Stimulated activated CD8-positive, alpha-beta memory T cell treated with anti-CD3 and anti-CD28 coated beads, Interleukin-7, amount 100 ng/mL, for 24 hours (primary cell): ENCODE results near the gene HMGXB4.

Experiments used
- DNase-seq: peaks from one replicate; pipeline ENCODE4 v3.0.0-alpha.2; 2020; ENCODE audit warnings: low read depth

Gene HMGXB4

DNA sequence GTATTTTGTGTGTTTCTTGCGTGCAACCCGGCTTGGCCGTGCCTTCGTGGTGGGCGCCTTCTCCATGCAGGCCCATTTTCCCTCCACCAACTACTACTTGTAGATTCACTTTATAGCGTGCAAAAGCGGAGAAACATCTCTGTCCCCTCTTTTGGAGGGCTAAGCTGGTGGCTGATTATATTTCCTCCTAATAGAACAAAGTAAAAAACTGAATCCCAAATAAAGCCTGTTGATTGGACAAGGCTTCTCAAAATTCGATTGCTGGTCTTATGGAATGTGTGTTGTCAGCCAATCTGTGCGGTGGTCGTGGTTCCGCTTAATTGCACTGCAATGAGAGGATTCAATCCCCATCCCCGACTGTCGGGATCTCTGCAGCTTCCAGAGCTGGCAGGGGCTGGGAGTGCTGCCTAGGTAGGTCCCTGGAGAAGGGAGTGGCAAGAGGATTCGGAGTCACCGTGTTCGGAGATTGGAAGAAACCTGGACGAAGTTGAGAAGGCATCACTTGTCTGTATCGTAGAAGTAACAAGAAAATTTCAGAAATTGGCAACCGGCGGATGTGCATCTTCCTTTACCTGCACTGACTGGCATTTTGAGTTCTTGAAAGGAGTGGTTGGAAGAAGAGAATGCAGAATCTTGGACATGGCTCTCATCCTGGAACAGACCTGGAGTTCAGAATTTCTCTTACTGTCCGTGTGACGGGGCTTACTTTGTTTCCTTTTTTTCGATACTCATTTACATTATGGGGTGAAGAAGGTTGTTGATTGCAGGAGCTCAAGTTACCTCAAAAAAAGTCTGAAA, 1.1 kb downstream of the HMGXB4 start:
- no peak for DNase-seq

DNA sequence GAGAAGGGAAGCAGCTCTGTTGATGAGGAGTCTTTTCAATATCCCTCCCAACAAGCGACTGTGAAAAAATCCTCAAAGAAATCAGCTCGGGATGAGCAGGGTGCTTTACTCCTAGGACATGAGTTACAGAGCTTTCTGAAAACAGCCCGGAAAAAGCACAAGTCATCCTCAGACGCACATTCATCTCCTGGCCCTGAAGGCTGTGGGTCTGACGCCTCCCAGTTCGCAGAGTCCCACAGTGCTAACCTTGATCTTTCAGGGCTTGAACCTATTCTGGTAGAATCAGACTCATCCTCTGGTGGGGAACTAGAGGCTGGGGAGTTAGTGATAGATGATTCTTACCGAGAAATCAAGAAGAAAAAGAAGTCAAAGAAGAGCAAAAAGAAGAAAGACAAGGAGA, 7.7 kb downstream of the HMGXB4 start:
- no peak for DNase-seq

DNA sequence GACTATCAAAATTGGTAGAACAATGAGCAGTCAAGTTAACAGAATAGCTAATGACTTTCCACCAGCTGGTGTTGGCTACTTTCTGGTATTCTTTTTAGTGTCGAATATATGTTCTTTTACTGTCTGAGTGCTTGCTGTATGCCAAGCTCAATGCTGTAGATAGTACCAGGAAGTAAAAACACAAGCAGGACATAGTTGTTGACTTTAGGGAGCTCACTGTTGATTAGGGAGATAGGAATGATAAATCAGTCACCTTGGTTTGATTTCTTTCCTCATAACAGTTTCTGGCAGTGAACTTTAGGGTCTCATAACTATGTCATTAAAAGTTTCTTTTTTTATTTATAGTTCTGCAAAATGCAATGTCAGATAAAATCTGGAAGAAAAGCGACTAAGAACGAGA, 9.0 kb downstream of the HMGXB4 start:
- DNase-seq = no peak

DNA sequence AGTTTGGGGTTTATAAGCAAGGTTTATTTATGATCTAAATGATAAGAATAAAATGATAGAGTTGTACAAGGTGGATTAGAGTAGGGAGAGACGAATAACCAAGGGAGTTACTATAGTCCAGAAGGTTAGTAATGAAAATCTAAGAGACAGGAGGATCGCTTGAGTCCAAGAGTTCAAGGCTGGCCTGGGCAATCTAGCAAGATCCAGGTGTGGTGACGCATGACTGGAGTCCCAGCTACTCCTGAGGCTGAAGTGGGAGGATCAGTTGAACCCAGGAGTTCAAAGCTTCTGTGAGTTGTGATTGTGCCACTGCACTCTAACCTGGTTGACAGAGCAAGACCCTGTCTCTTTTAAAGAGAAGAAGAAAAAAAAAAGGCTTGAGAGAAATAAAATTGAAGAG, 12.3 kb downstream of the HMGXB4 start:
- no peak for DNase-seq

DNA sequence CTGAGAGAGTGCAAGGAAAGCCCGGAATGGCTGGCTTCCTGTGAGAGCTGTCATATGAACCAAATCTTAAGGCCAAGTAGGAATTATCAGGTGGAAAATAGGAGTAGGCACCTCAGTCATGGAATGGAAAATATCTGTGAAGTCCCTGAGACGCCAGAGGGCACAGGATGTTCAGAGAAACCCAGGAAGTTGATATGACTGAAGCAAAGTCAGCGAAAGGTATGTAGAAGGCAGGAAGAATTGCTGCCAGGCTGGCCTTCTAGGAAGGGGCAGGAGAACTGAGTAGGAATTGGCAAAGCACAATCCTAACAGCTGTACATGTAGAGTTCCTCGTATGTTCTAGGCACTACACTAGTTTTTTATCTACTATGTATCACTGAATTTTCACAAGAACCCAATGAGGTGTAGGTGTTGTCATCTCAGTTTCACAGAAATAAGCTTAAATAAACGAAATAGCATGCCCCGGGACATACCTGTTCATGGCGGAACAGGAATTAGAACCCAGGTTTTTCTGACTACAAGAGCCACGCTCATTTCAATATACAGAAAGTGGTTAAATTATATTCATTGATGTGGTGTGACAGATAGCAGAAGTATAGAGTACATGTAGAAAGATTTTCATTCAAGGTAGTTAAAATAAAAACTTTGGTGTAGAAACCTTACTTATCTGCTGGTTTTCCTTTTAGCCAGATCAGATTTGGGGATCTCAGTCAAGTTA, 17.0 kb downstream of the HMGXB4 start:
- no peak for DNase-seq

DNA sequence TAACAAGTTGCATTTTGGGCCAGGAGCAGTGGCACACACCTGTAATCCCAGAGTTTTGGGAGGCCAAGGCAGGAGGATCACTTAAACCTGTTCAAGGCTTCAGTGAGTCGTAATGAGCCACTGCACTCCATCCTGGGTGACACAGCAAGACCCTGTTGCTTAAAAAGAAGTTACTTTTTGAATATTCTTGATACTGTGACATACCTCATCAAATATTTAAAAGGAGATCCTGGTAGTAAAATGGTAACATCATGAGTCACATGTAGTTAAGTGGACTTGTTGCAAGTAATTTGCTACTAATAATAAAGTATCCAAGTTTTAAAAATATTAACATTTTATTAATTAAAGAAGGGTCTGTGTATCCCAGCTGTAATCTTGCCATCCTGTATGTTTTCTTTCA, 18.3 kb downstream of the HMGXB4 start:
- no peak for DNase-seq

DNA sequence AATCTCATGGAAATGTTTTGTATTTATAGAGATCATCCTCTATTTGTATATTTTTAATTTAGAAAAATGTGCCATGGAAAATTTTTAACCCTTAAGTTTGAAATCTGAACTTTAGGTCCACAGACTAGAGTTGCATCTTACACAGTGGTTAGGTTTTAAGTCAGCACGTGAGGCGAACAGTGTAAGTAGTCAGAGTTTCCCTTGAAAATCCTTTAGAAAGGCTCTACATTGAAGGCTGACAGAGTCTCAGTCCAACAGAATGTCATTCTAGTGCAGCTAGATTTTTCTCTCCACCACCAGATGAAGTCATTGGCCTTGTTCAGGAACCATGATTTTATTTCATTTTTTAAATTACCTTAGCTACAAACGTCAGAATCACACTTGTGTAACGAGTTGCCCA, 18.7 kb downstream of the HMGXB4 start:
- no peak for DNase-seq

DNA sequence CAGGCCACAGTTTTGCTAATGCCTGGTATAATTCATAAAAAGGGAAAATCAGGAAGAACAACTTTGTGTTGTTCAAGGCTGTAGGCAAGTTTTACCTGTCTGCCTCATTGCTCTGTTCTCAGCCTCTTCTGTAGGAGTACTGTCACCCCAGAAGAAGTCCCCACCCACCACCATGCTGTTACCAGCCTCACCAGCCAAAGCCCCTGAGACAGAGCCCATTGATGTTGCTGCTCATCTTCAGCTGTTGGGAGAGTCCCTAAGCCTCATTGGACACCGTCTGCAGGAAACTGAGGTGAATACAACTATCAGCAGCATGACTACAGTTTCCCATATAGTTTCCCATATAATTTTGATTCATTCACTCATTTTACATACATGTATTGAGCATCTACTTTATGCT, 30.8 kb downstream of the HMGXB4 start:
- no peak for DNase-seq

DNA sequence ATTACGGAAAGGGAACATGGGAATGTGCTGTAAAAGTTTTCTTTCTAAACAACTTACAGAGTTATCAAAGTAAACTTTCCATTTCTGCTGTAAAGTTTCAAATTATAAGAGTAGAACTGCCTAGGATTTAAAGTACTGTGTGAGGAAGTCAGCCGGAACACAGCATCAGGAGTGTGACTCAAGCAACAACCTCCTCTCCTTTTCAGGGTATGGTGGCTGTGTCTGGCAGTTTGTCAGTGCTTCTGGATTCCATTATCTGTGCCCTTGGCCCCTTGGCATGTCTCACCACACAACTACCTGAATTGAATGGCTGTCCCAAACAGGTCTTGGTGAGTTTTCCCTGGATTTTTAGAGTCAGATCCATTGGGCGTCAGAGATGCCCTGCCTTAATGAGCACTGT, 35.5 kb downstream of the HMGXB4 start:
- no peak for DNase-seq

DNA sequence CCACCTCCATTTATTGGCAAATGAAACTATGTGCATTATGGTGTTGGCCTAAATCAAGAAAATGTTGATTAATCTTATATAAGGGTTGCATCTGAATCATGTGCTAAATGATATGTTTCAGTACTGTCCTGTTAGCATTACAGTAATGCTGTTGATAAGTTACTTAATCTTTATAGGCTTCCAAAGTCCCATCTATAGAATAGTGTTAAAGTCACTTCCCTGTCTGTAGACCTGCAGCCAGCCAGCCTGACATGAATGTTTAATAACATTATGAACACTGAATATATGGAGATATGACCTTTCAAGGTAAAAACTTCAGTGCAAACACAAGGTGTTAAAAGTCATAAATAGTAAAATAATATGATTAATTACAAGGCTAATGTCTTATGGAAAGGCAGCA, 38.8 kb downstream of the HMGXB4 start:
- no peak for DNase-seq

DNA sequence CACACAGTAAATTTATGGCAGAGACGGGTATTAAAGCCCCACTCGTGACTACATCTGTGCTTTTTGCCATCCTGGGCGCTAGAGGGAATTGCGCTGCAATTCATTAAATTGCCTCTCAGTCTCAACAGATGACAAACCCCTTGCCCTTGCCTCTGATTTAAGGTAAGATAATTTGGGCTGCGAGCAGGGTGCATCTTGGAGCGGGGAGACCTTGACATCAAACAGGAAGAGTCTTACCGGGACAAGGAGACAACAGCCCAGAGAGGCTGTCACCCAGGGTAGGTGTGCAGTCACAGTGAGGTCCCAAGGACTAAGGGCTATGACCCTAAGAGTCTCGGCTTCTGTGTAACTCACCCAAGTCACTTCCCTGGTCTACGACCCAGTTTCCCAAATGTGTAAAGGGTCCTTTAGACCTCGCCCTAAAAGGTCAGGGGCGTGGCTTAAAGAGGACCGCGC, 42.0 kb downstream of the HMGXB4 start:
- DNase-seq = no peak

DNA sequence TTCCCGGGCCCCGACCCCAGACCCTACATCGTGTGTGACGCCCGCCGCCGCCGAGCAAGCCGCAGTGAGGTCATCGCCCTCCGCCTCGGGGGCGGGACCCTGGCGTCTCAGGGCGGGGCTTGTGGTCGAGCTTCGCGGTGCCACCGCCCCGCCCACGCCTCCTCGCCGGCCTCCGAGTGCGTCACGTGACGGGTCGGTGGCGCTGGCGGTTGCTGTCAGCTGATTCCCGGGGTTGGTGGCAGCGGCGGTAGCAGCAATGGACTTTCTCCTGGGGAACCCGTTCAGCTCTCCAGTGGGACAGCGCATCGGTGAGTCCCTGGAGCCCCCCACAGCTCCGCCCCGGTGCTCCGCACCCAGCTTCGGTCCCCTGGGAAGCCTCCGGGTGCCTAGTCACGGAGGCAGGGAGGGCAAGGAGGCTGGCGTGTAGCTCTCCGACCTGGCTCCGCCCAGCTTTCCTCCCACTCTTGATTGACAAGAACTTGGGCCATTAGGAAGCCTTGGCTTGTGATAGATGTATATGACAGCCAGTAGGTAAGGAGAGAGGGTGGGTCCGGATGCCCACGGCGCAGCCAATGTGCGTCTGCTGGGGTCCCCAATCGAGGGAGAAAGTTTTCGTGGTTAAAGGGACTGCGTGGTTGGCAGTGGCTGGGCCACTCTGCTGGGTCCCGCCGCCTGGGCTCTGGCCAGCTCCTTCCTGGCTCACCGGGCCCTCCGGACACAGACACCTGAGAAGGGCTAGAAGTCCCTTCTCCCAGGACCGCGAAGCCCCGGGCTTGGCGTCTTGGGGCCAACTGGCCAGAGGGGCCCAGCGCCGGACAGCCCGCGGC, 42.6 kb downstream of the HMGXB4 start, which contains the start of gene TOM1:
Gene TOM1, plus strand, starts transcription at position 222 of the 827 bp plus-strand sequence. Its CDS starts 35 bp downstream, at position 257.
- DNase-seq = peak; percentile 89

DNA sequence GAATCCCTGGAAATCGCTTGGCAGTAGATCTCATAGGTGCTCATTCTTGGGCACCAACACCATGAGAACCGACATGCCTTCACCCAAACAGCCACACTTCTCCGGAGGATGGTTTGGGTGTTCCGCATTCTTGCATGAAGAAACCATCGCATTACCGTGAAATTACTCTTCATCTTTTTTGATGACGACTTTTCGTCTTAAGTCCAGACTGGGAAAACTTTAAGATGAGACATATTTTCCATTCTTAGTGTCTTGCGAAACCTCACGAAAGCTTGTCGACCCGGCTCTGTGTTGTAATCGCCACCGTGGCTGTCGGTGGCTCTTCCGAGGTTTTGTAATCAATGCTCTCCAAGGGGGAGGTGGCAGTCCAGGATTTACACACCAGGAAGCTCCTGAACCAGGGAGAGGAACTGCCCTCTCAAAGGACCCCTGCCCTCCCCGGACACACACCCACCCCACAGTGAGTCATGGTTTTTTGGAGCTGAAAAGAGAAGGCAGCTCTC, 44.1 kb downstream of the HMGXB4 start:
- DNase-seq = no peak

DNA sequence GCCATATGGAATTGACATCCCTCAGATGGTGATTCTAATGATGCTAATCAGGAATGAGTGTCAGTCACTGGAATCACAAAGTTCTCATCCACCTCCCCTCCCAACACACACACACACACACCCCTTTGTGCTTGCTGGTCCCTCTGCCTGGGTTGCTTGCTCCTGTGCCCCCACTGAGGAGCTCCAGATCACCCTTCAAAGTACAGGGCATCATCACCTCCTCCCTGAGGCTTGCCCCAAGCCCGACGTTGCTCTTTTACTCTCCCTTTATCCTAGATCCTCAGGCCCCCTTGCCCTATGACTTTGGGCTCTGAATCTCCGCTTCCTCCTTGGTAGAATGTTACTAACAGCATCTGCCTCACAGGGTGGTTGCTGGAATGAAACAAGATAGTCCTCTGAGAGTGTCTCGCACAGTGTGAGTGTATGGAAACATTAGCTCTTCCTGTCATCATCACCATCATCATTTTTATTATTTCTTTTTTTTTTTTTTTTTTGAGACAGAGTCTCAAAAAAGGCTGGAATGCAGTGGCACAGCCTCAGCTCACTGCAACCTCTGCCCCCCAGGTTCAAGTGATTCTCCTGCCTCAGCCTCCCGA, 45.8 kb downstream of the HMGXB4 start:
- DNase-seq = no peak

DNA sequence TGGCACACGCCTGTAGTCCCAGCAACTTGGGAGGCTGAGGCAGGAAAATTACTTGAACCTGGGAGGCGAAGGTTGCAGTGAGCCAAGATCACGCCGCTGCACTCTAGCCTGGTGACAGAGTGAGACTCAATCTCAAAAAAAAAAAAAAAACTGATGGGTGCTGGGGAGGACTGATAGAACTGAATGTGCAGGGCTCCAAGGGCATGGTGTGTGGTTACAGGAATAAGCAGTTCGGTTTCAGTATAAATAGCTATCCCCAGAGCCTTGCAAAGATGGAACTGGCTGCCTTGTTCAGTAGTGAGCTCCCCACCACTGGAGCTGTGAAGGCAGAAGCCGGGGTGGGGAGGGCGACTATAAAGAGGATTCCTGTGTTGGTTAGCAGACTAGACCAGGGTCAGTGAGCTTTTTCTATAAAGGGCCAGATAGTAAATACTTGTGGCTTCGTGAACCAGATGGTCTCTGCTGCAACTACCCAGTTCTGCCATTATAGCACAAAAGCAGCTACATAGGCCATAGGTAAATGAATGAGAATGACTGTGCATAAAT, 48.3 kb downstream of the HMGXB4 start:
- DNase-seq = no peak

DNA sequence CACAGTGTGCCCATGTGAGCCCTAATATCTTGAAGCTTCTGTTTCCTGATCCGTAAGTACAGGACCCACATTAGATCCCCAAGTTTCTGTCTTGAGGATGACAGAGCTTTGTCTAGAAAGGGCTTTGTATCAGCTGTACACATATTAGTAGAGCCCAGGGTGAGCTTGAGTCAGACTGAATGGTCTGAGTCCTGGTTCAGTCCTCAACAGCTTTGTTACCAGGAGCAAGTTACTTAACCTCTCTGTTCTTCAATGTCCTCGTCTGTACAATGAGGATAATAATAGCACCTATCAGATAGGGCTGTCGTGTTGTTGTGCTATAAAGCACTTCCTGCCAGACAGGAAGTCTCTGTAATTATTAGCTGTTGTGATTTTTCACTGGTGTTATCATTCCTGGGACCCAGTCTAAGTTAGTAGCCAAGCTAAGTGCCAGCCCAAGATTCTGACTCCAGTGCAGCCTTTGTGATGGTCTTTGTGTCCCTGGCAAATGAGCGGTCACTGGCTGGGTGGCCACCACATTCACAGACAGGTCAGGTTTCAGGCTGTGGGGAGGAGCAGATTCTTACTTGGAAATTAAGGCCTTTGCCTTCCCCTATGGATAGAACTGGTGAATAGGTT, 49.2 kb downstream of the HMGXB4 start:
- no peak for DNase-seq

DNA sequence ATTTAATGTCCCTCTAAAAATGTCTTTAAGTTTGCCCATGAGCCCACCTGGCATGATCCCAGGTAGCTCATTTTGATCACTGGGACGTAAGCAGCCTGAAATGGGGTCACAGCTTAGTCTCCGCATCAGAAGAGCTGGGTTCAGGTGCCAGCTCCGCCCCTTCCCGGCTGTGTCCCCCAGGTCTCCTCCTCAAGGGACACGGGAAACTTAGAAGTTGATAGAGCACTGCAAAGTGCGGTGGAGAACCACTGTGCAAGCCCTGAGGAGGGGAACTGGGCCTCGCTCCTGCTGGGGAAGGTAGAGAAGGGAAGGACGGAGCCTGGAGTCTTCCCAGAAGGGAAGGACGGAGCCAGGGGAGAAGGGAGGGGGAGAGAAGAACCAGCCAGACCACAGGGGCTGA, 50.1 kb downstream of the HMGXB4 start:
- DNase-seq = no peak

DNA sequence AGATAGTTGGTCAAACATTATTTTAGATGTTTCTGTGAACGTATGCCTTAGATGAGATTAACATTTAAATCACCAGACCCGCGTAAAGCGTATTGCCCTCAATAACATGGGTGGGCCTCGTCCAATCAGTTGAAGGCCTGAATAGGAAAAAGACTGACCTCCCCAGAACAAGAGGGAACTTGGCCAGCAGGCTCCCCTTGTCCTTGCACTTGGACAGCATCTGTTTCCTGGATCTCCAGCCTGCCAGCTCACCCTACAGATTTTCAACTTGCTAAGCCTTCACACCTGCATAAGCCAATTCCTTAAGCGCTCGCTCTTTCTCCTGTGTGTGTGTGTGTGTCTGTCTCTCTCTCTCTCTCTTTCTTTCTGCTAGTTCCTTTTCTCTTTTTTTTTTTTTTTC, 50.6 kb downstream of the HMGXB4 start:
- DNase-seq = no peak

DNA sequence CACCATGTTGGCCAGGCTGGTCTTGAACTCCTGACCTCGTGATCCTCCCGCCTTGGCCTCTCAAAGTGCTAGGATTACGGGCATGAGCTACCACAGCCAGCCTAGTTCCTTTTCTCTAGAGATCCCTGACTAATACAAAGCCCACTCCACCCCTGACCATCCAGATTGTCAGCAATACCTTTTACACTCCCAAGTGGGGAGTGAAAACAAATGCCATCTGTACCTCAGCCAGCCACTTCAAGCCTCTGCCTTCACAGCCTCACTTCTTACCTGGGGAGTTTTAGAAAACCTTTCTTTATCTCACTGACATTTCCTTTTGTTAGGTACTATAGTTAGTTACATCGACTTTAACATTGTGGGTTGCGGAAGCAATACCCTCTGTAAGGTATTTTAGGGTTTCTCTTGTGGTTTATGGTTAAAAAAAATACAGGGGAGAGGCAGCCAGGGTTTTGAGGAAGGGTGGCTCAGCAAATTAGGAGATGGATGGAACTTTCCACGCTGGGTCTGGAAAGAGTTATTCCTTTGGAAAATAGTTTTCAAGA, 51.3 kb downstream of the HMGXB4 start:
- DNase-seq = no peak

DNA sequence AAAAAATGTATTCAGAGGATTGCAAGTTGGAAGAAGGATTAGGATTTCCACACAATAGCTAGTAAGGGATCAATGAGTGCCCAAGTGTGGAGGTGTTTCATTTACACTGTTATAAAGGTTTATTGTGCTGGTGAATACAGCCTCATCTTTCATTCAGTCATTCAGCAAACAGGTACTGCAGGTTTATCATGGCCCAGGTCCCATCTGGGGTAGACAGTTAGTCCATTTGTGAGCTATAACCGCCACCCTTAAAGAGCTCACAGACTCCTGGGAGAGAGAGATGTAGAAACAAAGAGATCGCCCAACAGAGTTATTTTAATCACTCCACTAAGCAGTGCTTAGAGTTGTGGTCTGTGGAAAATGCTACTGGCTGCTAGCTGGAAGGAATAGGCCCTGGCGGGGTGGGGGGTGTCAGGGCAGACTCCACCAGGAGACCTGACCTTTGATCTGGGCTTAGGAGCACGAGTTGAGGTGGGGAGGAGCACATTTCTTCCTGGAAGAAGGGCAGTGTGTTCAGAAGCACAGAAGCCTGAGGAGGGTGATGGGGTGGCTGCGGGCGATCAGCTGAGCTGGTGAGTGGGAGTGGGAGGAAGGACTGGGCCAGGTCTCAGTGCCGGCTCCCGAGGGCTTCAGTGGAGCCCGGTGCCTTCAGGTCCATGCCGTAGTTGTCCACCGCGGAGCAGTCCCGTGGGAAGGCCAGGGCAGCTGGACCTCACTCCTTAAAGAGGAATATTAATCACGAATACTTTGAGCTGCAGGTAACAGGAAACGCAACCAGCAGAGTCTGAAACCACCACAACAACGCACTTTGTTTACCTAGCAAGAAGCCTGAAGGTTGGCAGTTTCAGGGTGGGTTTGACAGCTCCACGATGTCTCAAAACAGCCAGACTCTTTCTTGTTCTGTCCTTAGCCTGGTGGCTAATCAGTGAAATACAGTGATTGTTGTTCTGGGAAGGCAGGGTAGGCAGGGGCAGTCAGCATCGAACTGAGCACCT, 53.6 kb downstream of the HMGXB4 start:
- DNase-seq = no peak
